HG03066 (cell line): ENCODE data around the gene BCL2A1.
"Not testable (repeated sequence)": the region's sequence is repeated elsewhere in the genome, so short reads cannot be mapped to it uniquely, and the experiment has no call there.

Experiments
- ATAC-seq: cut with Tn5 transposase; IDR thresholded peaks from one replicate; pipeline ENCODE4 v1.9.1; 2021; ENCODE audit warnings: low read depth; ENCODE audit not compliant: unreplicated experiment

BCL2A1 gene

GRCh38 chr15:79970624-79971434 lies at the start of gene BCL2A1:
BCL2A1 (minus strand) TSS chr15:79971196; CDS start chr15:79971119, 77 bp downstream.
- ATAC-seq = peak; percentile 63

DNA sequence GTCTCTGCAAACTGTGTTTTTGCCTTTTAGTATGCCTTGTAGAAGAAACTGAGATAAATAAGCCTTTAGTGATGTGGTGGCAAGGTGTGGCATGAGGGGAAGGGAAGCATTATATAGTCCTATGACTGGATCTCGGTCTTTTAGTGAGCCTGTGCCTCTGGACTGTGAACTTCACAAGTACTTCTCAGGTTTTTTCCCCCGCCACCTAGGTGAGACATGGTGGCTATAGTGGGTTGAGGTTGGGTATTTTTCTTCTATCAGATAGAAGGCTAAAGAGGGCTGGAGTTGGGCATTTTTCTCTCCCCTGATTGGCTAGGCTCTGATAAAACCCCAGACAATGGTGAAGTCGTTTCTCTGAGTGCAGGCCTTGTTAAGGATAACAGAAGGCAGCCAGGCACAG lies 49.7 kb upstream of the BCL2A1 start:
- ATAC-seq = no peak

DNA sequence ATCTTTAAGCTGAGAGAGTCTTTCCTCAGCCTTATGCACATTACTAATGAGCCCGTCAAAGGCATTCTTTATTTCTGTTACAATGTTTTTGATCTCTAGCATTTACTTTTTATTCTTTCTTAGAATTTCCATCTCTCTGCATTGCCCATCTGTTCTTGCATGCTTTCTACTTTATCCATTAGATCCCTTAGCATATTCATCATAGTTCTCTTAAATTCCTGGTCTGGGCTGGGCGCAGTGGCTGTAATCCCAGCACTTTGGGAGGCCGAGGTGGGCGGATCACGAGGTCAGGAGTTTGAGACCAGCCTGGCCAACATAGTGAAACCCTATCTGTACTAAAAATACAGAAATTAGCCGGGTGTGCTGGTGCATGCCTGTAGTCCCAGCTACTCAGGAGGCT lies 49.2 kb upstream of the BCL2A1 start:
- ATAC-seq = not testable (repeated sequence)

DNA sequence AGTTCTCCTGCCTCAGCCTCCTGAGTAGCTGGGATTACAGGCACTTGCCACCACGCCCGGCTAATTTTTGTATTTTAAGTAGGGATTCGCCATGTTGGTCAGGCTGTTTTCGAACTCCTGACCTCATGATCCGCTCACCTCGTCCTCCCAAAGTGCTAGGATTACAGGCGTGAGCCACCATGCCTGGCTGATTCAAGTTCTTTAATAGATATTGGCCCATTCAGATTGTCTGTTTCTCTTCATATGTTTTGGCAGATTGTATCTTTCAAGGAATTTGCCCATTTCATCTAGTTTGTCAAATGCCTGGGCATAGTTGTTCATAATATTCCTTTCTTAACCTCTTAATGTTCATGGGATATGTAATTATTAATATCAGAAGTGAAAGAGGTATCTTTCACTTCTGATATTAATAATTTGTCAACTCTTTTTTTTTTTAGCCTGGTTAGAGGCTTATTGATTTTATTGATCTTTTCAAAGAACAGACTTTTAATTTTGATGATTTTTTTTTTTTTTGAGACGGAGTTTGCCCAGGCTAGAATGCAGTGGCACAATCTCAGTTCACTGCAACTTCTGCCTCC lies 48.3 kb upstream of the BCL2A1 start:
- ATAC-seq = no peak

DNA sequence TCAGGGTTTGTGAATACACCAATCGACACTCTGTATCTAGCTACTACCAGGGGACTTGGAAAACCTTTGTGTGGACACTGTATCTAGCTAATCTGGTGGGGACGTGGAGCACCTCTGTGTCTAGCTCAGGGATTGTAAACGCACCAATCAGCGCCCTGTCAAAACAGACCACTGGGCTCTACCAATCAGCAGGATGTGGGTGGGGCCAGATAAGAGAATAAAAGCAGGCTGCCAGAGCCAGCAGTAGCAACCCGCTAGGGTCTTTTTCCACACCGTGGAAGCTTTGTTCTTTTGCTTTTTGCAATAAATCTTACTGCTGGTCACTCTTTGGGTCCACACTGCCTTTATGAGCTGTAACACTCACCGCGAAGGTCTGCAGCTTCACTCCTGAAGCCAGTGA lies 46.1 kb upstream of the BCL2A1 start:
- ATAC-seq = not testable (repeated sequence)

GRCh38 chr15:80016506-80016905 lies 45.5 kb upstream of the BCL2A1 start:
- ATAC-seq = not testable (repeated sequence)

- no peak for ATAC-seq
Observed at GRCh38 chr15:80015156-80015555, 44.2 kb upstream of the BCL2A1 start.

DNA sequence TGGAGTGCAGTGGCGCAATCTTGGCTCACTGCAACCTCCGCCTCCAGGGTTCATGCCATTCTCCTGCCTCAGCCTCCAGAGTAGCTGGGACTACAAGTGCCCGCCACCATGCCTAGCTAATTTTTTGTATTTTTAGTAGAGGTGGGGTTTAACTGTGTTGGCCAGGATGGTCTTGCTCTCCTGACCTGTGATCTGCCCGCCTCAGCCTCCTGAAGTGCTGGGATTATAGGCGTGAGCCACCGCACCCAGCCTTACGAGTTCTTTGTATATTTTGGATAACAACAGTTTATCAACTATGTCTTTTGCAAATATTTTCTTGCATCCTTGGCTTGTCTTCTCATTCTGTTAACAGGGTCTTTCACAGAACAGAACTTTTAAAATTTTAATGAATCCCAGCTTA lies 43.2 kb upstream of the BCL2A1 start:
- ATAC-seq = not testable (repeated sequence)

DNA sequence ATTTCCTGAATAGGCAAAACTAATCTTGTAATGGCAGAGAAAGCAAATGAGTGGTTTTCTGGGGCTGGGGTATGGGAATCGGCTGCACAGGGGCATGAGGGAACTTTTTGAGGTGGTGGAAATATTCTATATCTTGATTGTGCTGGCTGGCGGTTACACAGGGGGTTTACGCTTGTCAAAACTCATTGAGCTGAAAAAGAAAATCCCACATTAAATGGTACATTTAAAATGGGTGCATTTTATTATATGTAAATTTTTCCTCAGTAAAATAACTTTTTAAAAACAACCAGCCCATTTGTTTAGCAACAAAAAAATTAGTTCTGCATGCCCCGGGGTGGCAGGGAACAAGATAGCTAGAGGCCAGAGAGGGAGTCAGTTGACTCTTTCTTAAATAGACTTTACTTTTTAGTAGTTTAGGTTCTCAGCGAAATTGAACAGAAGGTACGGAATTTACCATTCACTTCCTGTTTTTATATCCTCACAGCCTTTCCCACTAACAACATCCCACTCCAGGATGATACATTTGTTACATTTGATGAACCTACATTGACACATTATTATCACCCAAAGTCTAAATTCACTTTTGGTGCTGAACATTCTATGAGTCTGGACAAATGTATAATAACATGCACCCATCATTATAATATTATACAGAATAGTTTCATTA lies 41.2 kb upstream of the BCL2A1 start:
- ATAC-seq = no peak

GRCh38 chr15:80011596-80011995 lies 40.6 kb upstream of the BCL2A1 start:
- no peak for ATAC-seq

DNA sequence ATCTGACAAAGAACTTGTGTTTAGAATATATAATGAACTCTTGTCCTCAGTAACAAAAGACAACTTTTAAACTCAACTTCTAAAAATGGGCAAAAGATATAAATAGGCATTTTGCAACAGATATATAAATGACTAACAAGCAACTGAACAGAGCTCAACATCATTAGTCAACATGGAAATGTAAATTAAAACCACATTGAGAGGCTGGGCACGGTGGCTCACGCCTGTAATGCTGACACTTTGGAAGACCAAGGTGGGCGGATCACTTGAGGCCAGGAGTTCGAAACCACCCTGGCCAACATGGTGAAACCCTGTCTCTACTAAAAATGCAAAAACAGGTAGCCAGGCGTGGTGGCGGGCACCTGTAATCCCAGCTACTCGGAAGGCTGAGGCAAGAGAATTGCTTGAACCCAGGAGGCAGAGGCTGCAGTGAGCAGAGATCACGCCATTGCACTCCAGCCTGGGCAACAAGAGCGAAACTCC lies 40.1 kb upstream of the BCL2A1 start:
- peak; percentile 49 for ATAC-seq

- ATAC-seq = no peak
Observed at GRCh38 chr15:80010131-80010673, 39.2 kb upstream of the BCL2A1 start.

DNA sequence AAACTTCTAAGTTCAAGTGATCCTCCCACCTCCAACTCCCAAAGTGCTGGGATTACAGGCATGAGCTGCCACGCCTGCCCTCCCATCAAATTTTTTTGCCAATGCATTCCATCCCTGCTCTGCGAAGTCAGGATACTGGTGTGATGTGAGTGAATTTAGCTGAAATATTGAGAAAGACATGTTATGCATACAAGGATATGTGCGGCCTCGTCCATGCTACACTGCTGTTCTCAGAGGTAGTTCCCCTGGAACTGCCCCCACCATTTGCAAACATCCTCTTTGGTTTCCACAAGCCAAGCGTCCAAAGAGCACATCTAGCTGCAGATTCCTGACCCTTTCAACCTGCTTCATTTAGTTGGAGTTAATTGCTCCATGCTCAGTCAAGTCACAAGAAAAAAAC lies 36.5 kb upstream of the BCL2A1 start:
- ATAC-seq = no peak

DNA sequence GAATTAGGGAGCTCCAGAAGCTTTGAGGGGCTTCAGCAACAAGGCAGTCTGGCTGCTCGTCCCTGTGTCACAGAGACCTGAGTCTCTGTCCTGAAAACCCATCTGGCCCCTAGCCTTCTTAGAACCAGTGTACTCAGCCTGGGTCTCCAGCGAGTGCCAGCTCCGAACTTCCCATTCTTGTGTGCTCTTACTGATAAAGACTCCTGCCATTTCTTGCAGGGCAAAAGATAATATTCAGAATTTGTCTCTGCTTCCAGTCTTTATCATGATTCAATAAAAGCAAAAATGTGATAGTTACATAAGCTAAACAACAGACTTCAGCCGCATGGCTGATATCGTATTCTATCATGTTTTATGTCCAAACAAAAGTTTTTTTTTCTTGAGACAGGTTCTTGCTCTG lies 36.0 kb upstream of the BCL2A1 start:
- ATAC-seq = no peak

- no peak for ATAC-seq
Observed at GRCh38 chr15:80003934-80004472, 33.0 kb upstream of the BCL2A1 start.

GRCh38 chr15:80003171-80003570 lies 32.2 kb upstream of the BCL2A1 start:
- no peak for ATAC-seq

GRCh38 chr15:80002267-80002666 lies 31.3 kb upstream of the BCL2A1 start:
- ATAC-seq = no peak

GRCh38 chr15:79994615-79995014 lies 23.6 kb upstream of the BCL2A1 start:
- no peak for ATAC-seq

DNA sequence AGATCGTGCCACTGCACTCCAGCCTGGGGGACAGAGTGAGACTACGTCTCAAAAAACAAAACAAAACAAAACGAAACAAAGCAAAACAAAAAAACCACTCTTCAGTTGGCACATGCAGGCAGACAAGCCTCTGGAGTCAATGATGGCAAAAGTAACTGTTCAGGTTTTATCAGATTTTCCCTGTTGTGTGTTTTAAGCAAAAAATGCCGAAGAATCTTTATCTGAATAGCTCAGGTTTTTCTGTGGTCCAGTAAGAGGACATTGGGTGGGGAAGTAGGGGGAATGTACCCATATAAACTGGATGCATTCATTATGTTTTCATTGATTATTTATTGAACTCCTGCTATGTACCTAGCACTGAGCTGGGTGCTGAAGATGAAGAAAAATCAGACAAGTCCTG lies 20.8 kb upstream of the BCL2A1 start:
- ATAC-seq = no peak

DNA sequence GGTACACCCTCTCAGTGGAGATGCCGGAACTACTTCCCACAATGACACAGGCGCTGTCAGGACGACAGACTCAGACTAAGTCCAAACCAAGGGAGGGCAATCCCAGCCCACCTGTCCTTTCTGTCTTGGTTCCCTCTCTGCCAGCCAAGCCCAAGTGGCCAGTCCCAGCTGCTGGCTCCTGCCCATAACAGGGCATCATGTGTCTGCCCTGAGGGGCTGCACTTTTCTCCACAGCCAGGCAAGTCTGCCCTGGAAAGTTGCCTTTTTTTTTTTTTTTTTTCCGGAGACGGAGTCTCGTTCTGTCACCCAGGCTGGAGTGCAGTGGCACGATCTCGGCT lies 20.0 kb upstream of the BCL2A1 start:
- no peak for ATAC-seq
